Ishikawa (cell line): Measurements from ENCODE around the gene STPG2.

Source experiments
- CEBPB ChIP-seq: IDR thresholded peaks from 2 replicates; pipeline ENCODE4 v1.6.1; 2012
- CREB1 ChIP-seq: IDR thresholded peaks from 2 replicates; pipeline ENCODE4 v1.6.1; 2012; ENCODE audit warnings: low read depth
- EGR1 ChIP-seq: IDR thresholded peaks from 2 replicates; pipeline ENCODE4 v1.6.1; 2012
- EP300 ChIP-seq: IDR thresholded peaks from 2 replicates; pipeline ENCODE4 v1.6.1; 2012; ENCODE audit warnings: borderline replicate concordance
- FOXM1 ChIP-seq: IDR thresholded peaks from 2 replicates; pipeline ENCODE4 v1.6.1; 2012; ENCODE audit warnings: low read depth, borderline replicate concordance
- MAX ChIP-seq: IDR thresholded peaks from 2 replicates; pipeline ENCODE4 v1.6.1; 2012
- NFIC ChIP-seq: IDR thresholded peaks from 2 replicates; pipeline ENCODE4 v1.6.1; 2012
- RAD21 ChIP-seq: IDR thresholded peaks from 2 replicates; pipeline ENCODE4 v1.6.1; 2012; ENCODE audit warnings: low read depth
- TAF1 ChIP-seq: IDR thresholded peaks from 2 replicates; pipeline ENCODE4 v1.6.1; 2012; ENCODE audit warnings: low read depth, mild to moderate bottlenecking
- TCF12 ChIP-seq: IDR thresholded peaks from 2 replicates; pipeline ENCODE4 v1.6.1; 2012; ENCODE audit warnings: low read depth
- TEAD4 ChIP-seq: IDR thresholded peaks from 2 replicates; pipeline ENCODE4 v1.6.1; 2012
- USF1 ChIP-seq: IDR thresholded peaks from 2 replicates; pipeline ENCODE4 v1.6.1; 2012
- YY1 ChIP-seq: IDR thresholded peaks from 2 replicates; pipeline ENCODE4 v1.6.1; 2012; ENCODE audit warnings: low read depth
- ZBTB7A ChIP-seq: IDR thresholded peaks from 2 replicates; pipeline ENCODE4 v1.6.1; 2012; ENCODE audit warnings: low read depth
- TF ChIP-seq, protein P1 (sequence below): IDR thresholded peaks from 2 replicates; pipeline ENCODE4 v1.6.1; 2012; ENCODE audit warnings: low read depth, mild to moderate bottlenecking

STPG2 gene

GRCh38 chr4:98143001-98143899 lies at the start of gene STPG2:
TSS of gene STPG2 (minus strand) at chr4:98143476.
- TF ChIP-seq, protein P1, sequence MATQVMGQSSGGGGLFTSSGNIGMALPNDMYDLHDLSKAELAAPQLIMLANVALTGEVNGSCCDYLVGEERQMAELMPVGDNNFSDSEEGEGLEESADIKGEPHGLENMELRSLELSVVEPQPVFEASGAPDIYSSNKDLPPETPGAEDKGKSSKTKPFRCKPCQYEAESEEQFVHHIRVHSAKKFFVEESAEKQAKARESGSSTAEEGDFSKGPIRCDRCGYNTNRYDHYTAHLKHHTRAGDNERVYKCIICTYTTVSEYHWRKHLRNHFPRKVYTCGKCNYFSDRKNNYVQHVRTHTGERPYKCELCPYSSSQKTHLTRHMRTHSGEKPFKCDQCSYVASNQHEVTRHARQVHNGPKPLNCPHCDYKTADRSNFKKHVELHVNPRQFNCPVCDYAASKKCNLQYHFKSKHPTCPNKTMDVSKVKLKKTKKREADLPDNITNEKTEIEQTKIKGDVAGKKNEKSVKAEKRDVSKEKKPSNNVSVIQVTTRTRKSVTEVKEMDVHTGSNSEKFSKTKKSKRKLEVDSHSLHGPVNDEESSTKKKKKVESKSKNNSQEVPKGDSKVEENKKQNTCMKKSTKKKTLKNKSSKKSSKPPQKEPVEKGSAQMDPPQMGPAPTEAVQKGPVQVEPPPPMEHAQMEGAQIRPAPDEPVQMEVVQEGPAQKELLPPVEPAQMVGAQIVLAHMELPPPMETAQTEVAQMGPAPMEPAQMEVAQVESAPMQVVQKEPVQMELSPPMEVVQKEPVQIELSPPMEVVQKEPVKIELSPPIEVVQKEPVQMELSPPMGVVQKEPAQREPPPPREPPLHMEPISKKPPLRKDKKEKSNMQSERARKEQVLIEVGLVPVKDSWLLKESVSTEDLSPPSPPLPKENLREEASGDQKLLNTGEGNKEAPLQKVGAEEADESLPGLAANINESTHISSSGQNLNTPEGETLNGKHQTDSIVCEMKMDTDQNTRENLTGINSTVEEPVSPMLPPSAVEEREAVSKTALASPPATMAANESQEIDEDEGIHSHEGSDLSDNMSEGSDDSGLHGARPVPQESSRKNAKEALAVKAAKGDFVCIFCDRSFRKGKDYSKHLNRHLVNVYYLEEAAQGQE: no peak
- TF ChIP-seq FOXM1 (no peak), USF1 (no peak), TCF12 (no peak), NFIC (no peak), MAX (peak; percentile 80), CREB1 (no peak), TEAD4 (no peak), ZBTB7A (no peak), CEBPB (no peak), RAD21 (peak; percentile 32; the same call in 1 of the 2 replicates), EGR1 (no peak), EP300 (no peak), YY1 (no peak), TAF1 (peak; percentile 69; the same call in 1 of the 2 replicates)

DNA sequence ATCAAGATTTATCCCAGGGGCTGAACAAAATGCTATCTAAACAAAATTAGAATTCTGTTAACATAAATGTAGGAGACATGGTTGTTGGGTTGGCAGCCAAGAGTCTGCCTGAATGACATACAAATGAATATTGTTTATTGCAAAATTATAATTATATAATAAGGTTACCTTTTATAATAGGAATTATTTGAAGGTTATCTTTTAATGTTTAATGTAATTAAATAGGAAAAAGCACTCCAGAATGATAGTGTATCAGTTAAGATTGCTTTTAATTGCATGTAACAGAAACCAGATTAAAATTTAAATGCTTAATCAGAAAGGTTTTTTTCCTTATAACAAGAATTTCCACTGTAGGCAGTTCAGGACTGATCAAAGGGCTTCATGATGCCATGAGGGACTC lies 42.0 kb upstream of the STPG2 start:
- TF ChIP-seq, protein P1: no peak
- no peak for TF ChIP-seq USF1
- TF ChIP-seq MAX: no peak
- TF ChIP-seq FOXM1: no peak
- no peak for TF ChIP-seq TAF1
- TF ChIP-seq NFIC: no peak

GRCh38 chr4:98181809-98182208 lies 38.5 kb upstream of the STPG2 start:
- TF ChIP-seq YY1 (no peak), FOXM1 (no peak), ZBTB7A (no peak), EGR1 (no peak), CREB1 (no peak), CEBPB (no peak), TEAD4 (no peak)

- no peak for TF ChIP-seq FOXM1
- no peak for TF ChIP-seq CEBPB
- TF ChIP-seq NFIC: no peak
- TF ChIP-seq MAX: no peak
- no peak for TF ChIP-seq ZBTB7A
- TF ChIP-seq CREB1: no peak
- TF ChIP-seq EGR1: no peak
- no peak for TF ChIP-seq RAD21
- TF ChIP-seq EP300: no peak
- TF ChIP-seq TCF12: no peak
- no peak for TF ChIP-seq TEAD4
- no peak for TF ChIP-seq YY1
- TF ChIP-seq, protein P1: no peak
- no peak for TF ChIP-seq TAF1
- no peak for TF ChIP-seq USF1
Measured at GRCh38 chr4:98179951-98180350, 36.7 kb upstream of the STPG2 start.
